HepG2 (cell line): ENCODE results near the gene TAMALIN. TPM values are rescaled to one million over a fixed set of nuclear protein-coding genes. Genes with fewer than 3 reads are reported as not detected.

ENCODE experiments used
- ATAC-seq: fragments of 200-7000 bp; cut with Tn5 transposase; 3 replicates; pipeline ENCODE4 v1.9.1; 2020; ENCODE audit warnings: mild to moderate bottlenecking, moderate library complexity
- BruUV-seq: library from RNA; stranded (reverse); fragments of 400-500 nt; replicated peaks from 2 replicates; lab custom pipeline; 2021; lab: Mats Ljungman, UMichigan
- CTCF ChIA-PET: fragments of 300-600 bp; formaldehyde crosslinking; extraction: SDS; loops from one replicate; lab custom pipeline; 2021; ENCODE audit warnings: low total read pairs, inconsistent platforms, low intra/inter-chr PET ratio; lab: Yijun Ruan, JAX
- POLR2A ChIA-PET: fragments of 350-600 bp; sonication (Branson Sonifier 250); formaldehyde crosslinking; loops from one replicate; lab custom pipeline; 2020; ENCODE audit warnings: antibody characterized with exemption, inconsistent platforms; lab: Yijun Ruan, JAX
- DNase-seq: peaks from one replicate; pipeline ENCODE4 v3.0.0-alpha.2; 2015; ENCODE audit warnings: low spot score
- FAIRE-seq: peaks from 3 replicates; lab custom pipeline; 2011; peaks lifted over from hg19 to GRCh38; lab: Jason Lieb, UNC
- H2AFZ ChIP-seq: one replicate; pipeline ENCODE4 v1.6.1; 2011; ENCODE audit warnings: low read length, inconsistent platforms
- H3K27ac ChIP-seq: fragments of 300-600 bp; 3 replicates; pipeline ENCODE4 v1.8.0; 2011; ENCODE audit warnings: mixed run types, mild to moderate bottlenecking, mixed read lengths, low read length, inconsistent platforms; ENCODE audit not compliant: insufficient read depth; ENCODE audit errors: extremely low read length
- H3K27me3 ChIP-seq, 2 experiments: fragments of 200-600 bp in 1 of 2; 2 replicates in 1 of 2; 3 replicates in 1 of 2; pipeline versions ENCODE4 v1.6.0 to v1.8.0; 2011; ENCODE audit warnings: low read length in 2 of 2, mild to moderate bottlenecking in 2 of 2, moderate library complexity in 2 of 2, inconsistent platforms in 1 of 2; ENCODE audit not compliant: insufficient read depth in 2 of 2, control insufficient read depth in 1 of 2
- H3K36me3 ChIP-seq, 2 experiments: fragments of 200-600 bp in 1 of 2; replicated peaks in 1 of 2; 2 replicates in 1 of 2; 3 replicates in 1 of 2; pipeline versions ENCODE4 v1.5.1 to v1.8.0; 2011; ENCODE audit warnings: low read length in 2 of 2, inconsistent platforms in 1 of 2; ENCODE audit not compliant: insufficient read depth in 2 of 2, control insufficient read depth in 1 of 2
- H3K4me1 ChIP-seq: 2 replicates; pipeline ENCODE4 v1.5.1; 2012; ENCODE audit warnings: low read length, inconsistent platforms; ENCODE audit not compliant: insufficient read depth
- H3K4me2 ChIP-seq: 2 replicates; pipeline ENCODE4 v1.6.0; 2011; ENCODE audit warnings: low read depth, low read length, inconsistent platforms
- H3K4me3 ChIP-seq, 3 experiments: fragments of 200-600 bp in 1 of 3; sonication (generic), shearing (Covaris generic) in 1 of 3; replicated peaks in 1 of 3; 2 replicates each; pipeline ENCODE4 v1.5.1; 2011 to 2016; ENCODE audit warnings: low read length in 3 of 3, inconsistent platforms in 2 of 3, low read depth in 2 of 3, mild to moderate bottlenecking in 2 of 3, control low read depth in 1 of 3, mixed read lengths in 1 of 3; ENCODE audit not compliant: insufficient read depth in 1 of 3
- H3K79me2 ChIP-seq: one replicate; pipeline ENCODE4 v1.6.1; 2011; ENCODE audit warnings: low read length, inconsistent platforms; ENCODE audit not compliant: insufficient read depth
- H3K9ac ChIP-seq: 2 replicates; pipeline ENCODE4 v1.6.0; 2011; ENCODE audit warnings: mild to moderate bottlenecking, low read depth, low read length, inconsistent platforms; ENCODE audit not compliant: insufficient read depth
- H3K9me3 ChIP-seq: 2 replicates; pipeline ENCODE4 v1.5.1; 2012; ENCODE audit warnings: mild to moderate bottlenecking, low read length
- H4K20me1 ChIP-seq: 2 replicates; pipeline ENCODE4 v1.6.0; 2011; ENCODE audit warnings: inconsistent platforms, mild to moderate bottlenecking, low read length, moderate library complexity; ENCODE audit not compliant: insufficient read depth
- CBFB ChIP-seq: sonication (generic); formaldehyde crosslinking; IDR thresholded peaks from 2 replicates; pipeline ENCODE4 v1.4.0; 2020; ENCODE audit warnings: missing genetic modification reagents
- CC2D1A ChIP-seq: sonication (generic); formaldehyde crosslinking; IDR thresholded peaks from 2 replicates; pipeline ENCODE4 v1.8.1; 2023; ENCODE audit warnings: mild to moderate bottlenecking, missing genetic modification reagents
- DMAP1 ChIP-seq: IDR thresholded peaks from 2 replicates; pipeline ENCODE4 v1.6.1; 2016
- DNMT3B ChIP-seq: conservative IDR thresholded peaks from 2 replicates; pipeline ENCODE4 v1.6.1; 2016; ENCODE audit warnings: missing biosample characterization, control low read depth
- GATA4 ChIP-seq: sonication (generic); IDR thresholded peaks from 2 replicates; pipeline ENCODE4 v1.6.1; 2016; ENCODE audit warnings: antibody characterized with exemption, low read depth, borderline replicate concordance
- GLI4 ChIP-seq: sonication (generic); formaldehyde crosslinking; IDR thresholded peaks from 2 replicates; pipeline ENCODE4 v1.5.1; 2020; ENCODE audit warnings: missing genetic modification reagents, mild to moderate bottlenecking, moderate library complexity, borderline replicate concordance
- HES4 ChIP-seq: sonication (generic); formaldehyde crosslinking; IDR thresholded peaks from 2 replicates; pipeline ENCODE4 v1.9.0; 2021; ENCODE audit warnings: mild to moderate bottlenecking, missing genetic modification reagents, borderline replicate concordance
- IKZF1 ChIP-seq: fragments of 450-650 bp; IDR thresholded peaks from 2 replicates; pipeline ENCODE4 v1.7.1; 2016
- MTERF4 ChIP-seq: sonication (generic); formaldehyde crosslinking; IDR thresholded peaks from 2 replicates; pipeline ENCODE4 v1.8.0; 2023; ENCODE audit warnings: mild to moderate bottlenecking, missing genetic modification reagents
- RBM22 ChIP-seq: fragments of 200-400 bp; formaldehyde crosslinking; optimal IDR thresholded peaks from 2 replicates; pipeline ENCODE3; 2017; ENCODE audit warnings: mild to moderate bottlenecking, low read length, moderate library complexity
- SAP130 ChIP-seq: IDR thresholded peaks from 2 replicates; pipeline ENCODE4 v1.6.1; 2016; ENCODE audit warnings: low read depth
- SKIL ChIP-seq: sonication (generic); formaldehyde crosslinking; IDR thresholded peaks from 2 replicates; pipeline ENCODE4 v1.8.0; 2022; ENCODE audit warnings: missing genetic modification reagents, mild to moderate bottlenecking, moderate library complexity, borderline replicate concordance
- SMYD3 ChIP-seq: sonication (generic); formaldehyde crosslinking; IDR thresholded peaks from 2 replicates; pipeline ENCODE4 v1.8.1; 2023; ENCODE audit warnings: mild to moderate bottlenecking, missing genetic modification reagents
- ZKSCAN8 ChIP-seq: IDR thresholded peaks from 2 replicates; pipeline ENCODE4 v1.6.1; 2016; ENCODE audit warnings: borderline replicate concordance, missing genetic modification reagents, missing compliant biosample characterization
- ZNF563 ChIP-seq: sonication (generic); formaldehyde crosslinking; IDR thresholded peaks from 2 replicates; pipeline ENCODE4 v1.8.0; 2022; ENCODE audit warnings: mild to moderate bottlenecking, moderate library complexity, missing genetic modification reagents
- ZNF737 ChIP-seq: sonication (generic); formaldehyde crosslinking; IDR thresholded peaks from 2 replicates; pipeline ENCODE4 v1.5.0; 2020; ENCODE audit warnings: missing genetic modification reagents, mild to moderate bottlenecking, borderline replicate concordance
- ZNF776 ChIP-seq: sonication (generic); formaldehyde crosslinking; IDR thresholded peaks from 2 replicates; pipeline ENCODE4 v1.4.0; 2020; ENCODE audit warnings: mild to moderate bottlenecking, missing genetic modification reagents
- ZSCAN30 ChIP-seq: sonication (generic); formaldehyde crosslinking; IDR thresholded peaks from 2 replicates; pipeline ENCODE4 v1.5.0; 2020; ENCODE audit warnings: mild to moderate bottlenecking, missing genetic modification reagents
- WGBS: methylation state at CpG from one replicate; pipeline ENCODE4 v1.1.6; 2017; ENCODE audit warnings: low lambda C conversion rate; 5-methylcytosine and 5-hydroxymethylcytosine counted together
- in situ Hi-C: cut with HindIII; loops from 2 replicates; pipeline ENCODE4 v1.10.0; 2017; ENCODE audit warnings: low pct_unique_long_range_greater_than_20kb; ENCODE audit not compliant: extremely low pct_ligation_motif_present
- intact Hi-C: fragments of 100-400 bp; cut with micrococcal nuclease; formaldehyde crosslinking; loops from one replicate; pipeline ENCODE4 v1.10.0; 2022; ENCODE audit not compliant: unreplicated experiment
- polyA plus RNA-seq, 8 experiments: library from polyadenylated mRNA; depleted of rRNA in 3 of 8; stranded (reverse) in 7 of 8; unstranded in 1 of 8; fragments of >200 nt; fragmentation: Illumina TruSeq in 4 of 8; extraction: Trizol in 4 of 8; gene quantifications; 2 replicates each; pipeline versions ENCODE4 v1.2.1 to v1.2.3, GENCODE V29; 2011 to 2016; ENCODE audit warnings: low read depth in 4 of 8, missing spikeins in 1 of 8, mixed read lengths in 1 of 8; ENCODE audit not compliant: insufficient read depth in 1 of 8
- total RNA-seq, 5 experiments: library from RNA; depleted of rRNA; stranded (reverse); fragments of >200 nt; fragmentation: Illumina TruSeq; extraction: Trizol; gene quantifications; 2 replicates each; pipeline ENCODE4 v1.2.3, GENCODE V29; 2016; ENCODE audit warnings: low read depth in 1 of 5
- TF ChIP-seq, protein P1 (sequence below): IDR thresholded peaks from 2 replicates; pipeline ENCODE4 v1.6.1; 2016; ENCODE audit warnings: missing biosample characterization, missing genetic modification reagents, low read depth

TAMALIN gene
- total and polyA plus RNA-seq, 2 of the 13 experiments (the other 11 are each of a cell fraction or from before 2014, with no cell fraction given), result 2.9 to 10.9 TPM

DNA sequence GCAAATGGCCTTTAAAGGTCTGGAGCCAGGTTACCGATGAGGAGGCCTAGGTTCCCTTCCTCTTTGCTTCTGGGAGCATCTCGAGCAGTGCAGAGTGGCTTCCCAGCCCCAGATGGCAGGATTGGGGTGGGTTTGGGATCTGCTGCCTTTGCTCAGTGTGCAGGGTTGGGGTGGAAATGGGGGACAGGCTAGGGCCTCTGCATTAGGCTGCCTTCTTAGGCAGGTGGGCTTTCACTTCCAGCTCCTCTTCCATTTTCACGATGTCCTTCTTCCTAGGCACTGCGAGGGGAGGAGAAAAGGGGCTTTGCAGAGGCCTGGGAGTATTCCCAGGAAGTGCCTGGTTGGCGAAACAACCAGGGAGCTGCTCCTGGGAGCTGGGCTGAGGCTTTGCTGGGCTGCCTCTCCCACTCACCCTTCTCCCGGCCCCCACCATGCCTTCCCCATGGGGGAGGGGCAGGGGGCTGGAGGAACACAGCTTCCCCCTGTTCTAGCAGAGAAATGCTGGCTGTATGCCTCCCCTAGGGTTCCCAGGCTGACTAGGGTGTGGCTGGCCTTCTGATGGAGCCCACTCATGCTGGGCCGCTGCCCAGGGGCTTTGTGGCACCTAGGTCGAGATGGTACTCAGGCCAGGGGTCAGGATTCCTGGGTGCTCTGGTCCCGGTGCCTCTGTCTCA, 46.9 kb downstream of the TAMALIN start:
- 0 out of 2 replicates have a peak overlapping the region, but pooled peaks have one; percentile 2 for H3K9ac ChIP-seq
- POLR2A ChIA-PET, result no interaction called here
- peaks cover 35% of the 10 kb centered on the region for H3K4me1 ChIP-seq
- TF ChIP-seq SMYD3 (CRISPR knock-in tag), result no peak
- no peak for TF ChIP-seq ZSCAN30 (CRISPR knock-in tag)
- TF ChIP-seq ZNF737, result no peak
- no peak for TF ChIP-seq CC2D1A (CRISPR knock-in tag)
- no peak for TF ChIP-seq ZNF563
- no peak for TF ChIP-seq MTERF4 (CRISPR knock-in tag)
- TF ChIP-seq GATA4, result no peak
- no peak for TF ChIP-seq ZNF776 (CRISPR knock-in tag)
- no peak for TF ChIP-seq DMAP1 (CRISPR knock-in tag)
- TF ChIP-seq, protein P1, sequence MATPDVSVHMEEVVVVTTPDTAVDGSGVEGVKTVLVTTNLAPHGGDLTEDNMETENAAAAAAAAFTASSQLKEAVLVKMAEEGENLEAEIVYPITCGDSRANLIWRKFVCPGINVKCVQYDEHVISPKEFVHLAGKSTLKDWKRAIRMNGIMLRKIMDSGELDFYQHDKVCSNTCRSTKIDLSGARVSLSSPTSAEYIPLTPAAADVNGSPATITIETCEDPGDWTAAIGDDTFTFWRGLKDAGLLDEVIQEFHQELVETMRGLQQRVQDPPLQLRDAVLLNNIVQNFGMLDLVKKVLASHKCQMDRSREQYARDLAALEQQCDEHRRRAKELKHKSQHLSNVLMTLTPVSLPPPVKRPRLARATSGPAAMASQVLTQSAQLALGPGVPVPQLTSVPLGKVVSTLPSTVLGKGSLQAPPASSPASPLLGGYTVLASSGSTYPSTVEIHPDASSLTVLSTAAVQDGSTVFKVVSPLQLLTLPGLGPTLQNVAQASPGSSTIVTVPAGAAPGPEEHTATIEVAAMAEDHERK (CRISPR knock-in tag), result no peak
- no peak for TF ChIP-seq IKZF1
- no peak for TF ChIP-seq HES4 (CRISPR knock-in tag)
- no peak for TF ChIP-seq SKIL
- TF ChIP-seq ZKSCAN8, result no peak
- no peak for TF ChIP-seq CBFB (CRISPR knock-in tag)
- no peak for TF ChIP-seq DNMT3B (CRISPR knock-in tag)
- TF ChIP-seq SAP130, result no peak
- TF ChIP-seq GLI4 (CRISPR knock-in tag), result no peak
- no peak for TF ChIP-seq RBM22
- peaks cover 21% of the 10 kb centered on the region for H3K79me2 ChIP-seq
- H3K27ac ChIP-seq, result no peak overlapping the region
- DNase-seq, result no peak
- H3K4me3 ChIP-seq, result no peak overlapping the region; a peak in 1 of 6 replicates
- in situ Hi-C loops (no loop called here), intact Hi-C loops (no loop called here)
- peaks cover 9 to 31% of the 10 kb centered on the region in 2 experiments for H3K36me3 ChIP-seq
- no peaks in the 10 kb centered on the region for H3K9me3 ChIP-seq
- no peak for FAIRE-seq
- no peaks in the 10 kb centered on the region for H3K27me3 ChIP-seq
- BruUV-seq, result no TSS peak
- no peak for ATAC-seq
- no peak overlapping the region for H2AFZ ChIP-seq
- H3K4me2 ChIP-seq, result peak overlapping the region; percentile 94
- WGBS, result 49% methylated on average over 2 of the region's 9 CpGs
- peaks cover 7% of the 10 kb centered on the region; the same call in 1 of the 2 replicates for H4K20me1 ChIP-seq
- CTCF ChIA-PET, result no interaction called here
